ENCODE measurements around the gene ADH4.
"Not testable (repeated sequence)": the region's sequence is repeated elsewhere in the genome, so short reads cannot be mapped to it uniquely, and the experiment has no call there.

The ADH4 gene

DNA sequence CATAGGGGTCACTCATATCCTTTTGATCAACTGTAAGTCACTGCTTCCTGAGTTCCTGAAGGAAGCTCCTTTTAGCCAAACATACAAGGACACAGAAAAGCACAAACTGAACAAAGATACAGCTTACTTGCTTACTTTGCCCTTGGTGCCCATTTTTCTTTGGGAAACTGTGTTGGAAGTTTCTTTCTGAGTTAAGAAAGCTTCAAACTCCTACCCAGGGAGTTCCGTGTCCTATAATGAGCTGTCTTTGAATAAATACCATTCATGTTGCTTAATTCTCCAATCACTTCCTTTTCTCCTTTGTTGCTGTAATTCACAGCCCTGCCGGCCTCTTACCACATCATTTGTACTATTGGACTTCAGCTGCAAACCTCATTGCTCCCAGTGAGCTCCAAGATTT is at the start of gene ADH4:
ADH4 (minus strand) TSS at position 228 of the 400 bp plus-strand sequence; CDS start at position 153, 75 bp downstream.
- no peak within 1 kb of the TSS for H3K4me3 ChIP-seq (replicated peaks in 1 of 2; ENCODE audit: low read depth in 2 of 2, low read length in 2 of 2)
- DNase-seq (ENCODE audit: low read depth in 2 of 2): peak; percentile 15 to 60
- TF ChIP-seq, protein P1, sequence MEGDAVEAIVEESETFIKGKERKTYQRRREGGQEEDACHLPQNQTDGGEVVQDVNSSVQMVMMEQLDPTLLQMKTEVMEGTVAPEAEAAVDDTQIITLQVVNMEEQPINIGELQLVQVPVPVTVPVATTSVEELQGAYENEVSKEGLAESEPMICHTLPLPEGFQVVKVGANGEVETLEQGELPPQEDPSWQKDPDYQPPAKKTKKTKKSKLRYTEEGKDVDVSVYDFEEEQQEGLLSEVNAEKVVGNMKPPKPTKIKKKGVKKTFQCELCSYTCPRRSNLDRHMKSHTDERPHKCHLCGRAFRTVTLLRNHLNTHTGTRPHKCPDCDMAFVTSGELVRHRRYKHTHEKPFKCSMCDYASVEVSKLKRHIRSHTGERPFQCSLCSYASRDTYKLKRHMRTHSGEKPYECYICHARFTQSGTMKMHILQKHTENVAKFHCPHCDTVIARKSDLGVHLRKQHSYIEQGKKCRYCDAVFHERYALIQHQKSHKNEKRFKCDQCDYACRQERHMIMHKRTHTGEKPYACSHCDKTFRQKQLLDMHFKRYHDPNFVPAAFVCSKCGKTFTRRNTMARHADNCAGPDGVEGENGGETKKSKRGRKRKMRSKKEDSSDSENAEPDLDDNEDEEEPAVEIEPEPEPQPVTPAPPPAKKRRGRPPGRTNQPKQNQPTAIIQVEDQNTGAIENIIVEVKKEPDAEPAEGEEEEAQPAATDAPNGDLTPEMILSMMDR (IDR thresholded peaks at IDR 0.05; ENCODE audit: low read depth, low read length): no peak

DNA sequence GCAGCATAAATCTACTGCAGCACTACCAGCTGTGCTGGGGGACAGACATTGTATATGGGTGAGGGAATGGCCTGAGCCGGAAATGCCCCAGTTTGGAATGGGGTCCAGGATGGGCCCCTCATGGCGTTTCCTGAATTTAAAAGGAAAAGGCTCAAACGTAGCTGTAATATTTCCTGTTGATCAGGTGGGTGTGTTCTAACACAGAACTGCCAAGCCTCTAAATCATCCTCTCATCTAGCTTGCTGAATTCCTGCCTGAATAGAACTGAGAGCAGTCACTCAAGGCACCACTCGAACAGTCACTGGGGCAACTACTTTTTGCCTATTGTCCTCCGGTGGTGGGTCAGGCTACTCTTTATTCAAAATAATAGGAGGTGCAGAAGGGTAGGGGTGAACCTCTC is 46.2 kb upstream of the ADH4 start:
- no peak for DNase-seq (ENCODE audit: low read depth in 2 of 2)
- TF ChIP-seq, protein P1 (IDR thresholded peaks at IDR 0.05; ENCODE audit: low read depth, low read length): no peak
- no peak overlapping the region for H3K4me3 ChIP-seq (replicated peaks in 1 of 2; ENCODE audit: low read depth in 2 of 2, low read length in 2 of 2)

DNA sequence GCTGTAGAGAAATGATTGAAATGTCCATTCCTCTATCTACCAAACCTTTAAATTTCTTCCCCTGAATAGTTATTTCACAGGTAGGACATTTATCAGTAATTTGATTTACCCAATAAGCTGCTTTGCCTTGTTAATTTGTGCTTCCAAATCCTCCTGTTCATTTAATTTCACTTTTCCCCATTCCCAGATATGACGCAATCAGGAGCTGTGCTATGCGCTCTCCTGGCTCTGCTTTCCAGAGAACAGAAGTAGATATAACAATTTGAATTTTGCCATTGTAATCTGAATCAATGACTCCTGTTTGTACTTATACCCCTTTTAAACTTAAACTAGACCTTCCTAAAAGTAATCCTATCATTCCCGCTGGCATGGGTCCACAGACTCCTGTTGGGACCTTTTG is 45.8 kb upstream of the ADH4 start:
- H3K4me3 ChIP-seq (replicated peaks in 1 of 2; ENCODE audit: low read depth in 2 of 2, low read length in 2 of 2); DNase-seq (ENCODE audit: low read depth in 2 of 2): not testable (repeated sequence)

DNA sequence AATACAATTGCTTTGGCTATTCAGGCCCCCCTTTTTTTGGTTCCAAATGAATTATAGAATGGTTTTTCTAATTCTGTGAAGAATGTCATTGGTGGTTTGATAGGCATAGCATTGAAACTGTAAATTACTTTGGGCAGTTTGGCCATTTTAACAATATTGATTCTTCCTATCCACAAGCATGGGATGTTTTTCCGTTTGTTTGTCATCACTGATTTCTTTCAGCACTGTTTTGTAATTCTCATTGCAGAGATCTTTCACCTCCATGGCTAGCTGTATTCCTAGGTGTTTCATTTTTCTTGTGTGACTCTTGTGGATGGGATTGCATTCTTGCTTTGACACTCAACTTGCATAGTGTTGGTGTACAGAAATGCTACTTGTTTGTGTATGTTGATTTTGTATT is 41.9 kb upstream of the ADH4 start:
- no peak for DNase-seq (ENCODE audit: low read depth in 2 of 2)
- TF ChIP-seq, protein P1 (IDR thresholded peaks at IDR 0.05; ENCODE audit: low read depth, low read length): no peak
- no peak overlapping the region for H3K4me3 ChIP-seq (replicated peaks in 1 of 2; ENCODE audit: low read depth in 2 of 2, low read length in 2 of 2)

DNA sequence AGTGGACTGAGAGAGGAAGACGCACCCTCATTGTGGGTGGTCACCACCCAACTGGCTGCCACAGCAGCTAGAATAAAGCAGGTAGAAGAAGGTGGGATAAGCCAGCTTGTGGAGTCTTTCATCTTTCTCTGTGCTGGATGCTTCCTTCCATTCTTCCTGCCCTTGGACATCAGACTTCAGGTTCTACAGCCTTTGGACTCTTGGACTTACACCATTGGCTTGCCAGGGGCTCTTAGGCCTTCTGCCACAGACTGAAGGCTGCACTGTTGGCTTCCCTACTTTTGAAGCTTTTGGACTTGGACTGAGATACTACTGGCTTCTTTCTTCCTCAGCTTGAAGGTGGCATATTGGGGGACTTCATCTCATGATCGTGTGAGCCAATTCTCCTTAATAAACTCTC is 41.5 kb upstream of the ADH4 start:
- no peak overlapping the region for H3K4me3 ChIP-seq (replicated peaks in 1 of 2; ENCODE audit: low read depth in 2 of 2, low read length in 2 of 2)
- TF ChIP-seq, protein P1 (IDR thresholded peaks at IDR 0.05; ENCODE audit: low read depth, low read length): no peak
- DNase-seq (ENCODE audit: low read depth in 2 of 2): no peak

DNA sequence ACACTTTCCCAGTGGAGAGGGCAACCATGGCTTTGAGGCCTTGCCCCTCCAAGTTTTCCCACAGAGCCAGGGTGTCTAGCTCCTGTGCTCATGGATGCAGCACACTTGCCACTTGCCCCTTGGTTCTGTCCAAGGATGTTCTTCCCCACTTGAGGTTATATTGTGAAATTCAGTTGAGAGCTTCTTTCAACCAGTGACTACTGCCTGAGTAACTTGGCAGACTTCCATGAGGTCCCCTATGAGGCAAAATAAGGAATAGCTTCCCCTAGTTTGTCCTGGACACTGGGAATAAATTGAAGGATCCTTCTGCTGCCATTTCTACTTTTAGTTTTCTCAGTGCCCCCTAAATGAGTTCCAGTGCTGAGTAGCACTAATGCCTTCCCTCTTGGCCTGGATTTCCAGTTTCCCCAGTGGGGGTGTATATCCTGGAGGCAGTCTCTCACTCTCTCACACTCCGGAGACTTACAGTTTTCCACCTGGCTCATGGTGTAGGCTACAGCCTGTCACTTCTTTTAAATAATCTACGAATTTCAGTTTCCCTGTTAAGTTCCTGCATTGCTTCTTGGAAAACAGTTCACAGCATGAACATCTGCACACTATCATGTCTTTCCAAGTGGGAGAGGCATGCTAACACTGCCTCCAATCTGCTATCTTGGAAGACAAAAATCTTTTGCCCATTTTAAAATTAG is 36.4 kb upstream of the ADH4 start:
- TF ChIP-seq, protein P1 (IDR thresholded peaks at IDR 0.05; ENCODE audit: low read depth, low read length): no peak
- peak; percentile 70 to 86 for DNase-seq (ENCODE audit: low read depth in 2 of 2)
- H3K4me3 ChIP-seq (replicated peaks in 1 of 2; ENCODE audit: low read depth in 2 of 2, low read length in 2 of 2): no peak overlapping the region

DNA sequence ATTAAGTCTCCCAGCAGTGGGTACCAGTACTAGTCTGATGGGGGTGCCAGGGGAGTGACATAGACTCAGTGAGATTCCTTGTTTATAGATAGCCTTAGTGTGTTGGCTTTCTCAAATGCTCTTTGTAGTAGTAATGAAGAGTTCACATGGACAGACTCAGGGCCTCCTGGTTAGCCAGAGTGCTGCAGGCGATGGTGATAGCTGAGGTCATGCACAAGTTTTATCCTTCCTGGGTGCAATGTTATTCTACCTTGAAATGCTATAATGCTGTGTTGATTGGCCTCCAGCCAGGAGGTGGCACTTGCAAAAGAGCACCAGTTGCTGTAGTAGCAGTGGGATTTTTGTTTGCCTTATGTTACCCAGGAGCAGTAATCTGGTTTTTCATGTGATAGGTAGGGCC is 35.5 kb upstream of the ADH4 start:
- TF ChIP-seq, protein P1 (IDR thresholded peaks at IDR 0.05; ENCODE audit: low read depth, low read length): no peak
- DNase-seq (ENCODE audit: low read depth in 2 of 2): peak in 1 of 2 donors; percentile 3
- no peak overlapping the region for H3K4me3 ChIP-seq (replicated peaks in 1 of 2; ENCODE audit: low read depth in 2 of 2, low read length in 2 of 2)
